ENCODE data around the gene CNPY1.

The CNPY1 gene

GRCh38 chr7:155464948-155465739 is 81.2 kb downstream of the CNPY1 start:
- no peak for DNase-seq

DNA sequence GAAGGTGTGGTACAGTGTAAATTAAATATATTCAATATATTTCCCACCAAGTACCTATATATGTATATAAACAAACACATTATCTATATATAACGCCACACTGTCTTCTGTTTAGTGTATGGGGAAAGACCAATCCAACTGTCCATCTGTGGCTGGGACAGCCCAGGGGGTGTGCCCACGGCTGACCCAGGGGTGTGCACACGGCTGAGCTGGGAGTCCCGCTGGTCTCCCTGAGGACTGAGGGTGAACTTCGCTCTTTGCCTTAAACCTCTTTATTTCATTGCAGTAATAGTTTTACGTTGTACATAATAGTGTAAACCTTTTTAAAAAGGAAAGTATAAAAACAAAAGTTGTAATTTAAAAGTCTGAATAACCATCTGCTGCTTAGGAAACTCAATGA is 82.2 kb downstream of the CNPY1 start:
- DNase-seq: no peak

DNA sequence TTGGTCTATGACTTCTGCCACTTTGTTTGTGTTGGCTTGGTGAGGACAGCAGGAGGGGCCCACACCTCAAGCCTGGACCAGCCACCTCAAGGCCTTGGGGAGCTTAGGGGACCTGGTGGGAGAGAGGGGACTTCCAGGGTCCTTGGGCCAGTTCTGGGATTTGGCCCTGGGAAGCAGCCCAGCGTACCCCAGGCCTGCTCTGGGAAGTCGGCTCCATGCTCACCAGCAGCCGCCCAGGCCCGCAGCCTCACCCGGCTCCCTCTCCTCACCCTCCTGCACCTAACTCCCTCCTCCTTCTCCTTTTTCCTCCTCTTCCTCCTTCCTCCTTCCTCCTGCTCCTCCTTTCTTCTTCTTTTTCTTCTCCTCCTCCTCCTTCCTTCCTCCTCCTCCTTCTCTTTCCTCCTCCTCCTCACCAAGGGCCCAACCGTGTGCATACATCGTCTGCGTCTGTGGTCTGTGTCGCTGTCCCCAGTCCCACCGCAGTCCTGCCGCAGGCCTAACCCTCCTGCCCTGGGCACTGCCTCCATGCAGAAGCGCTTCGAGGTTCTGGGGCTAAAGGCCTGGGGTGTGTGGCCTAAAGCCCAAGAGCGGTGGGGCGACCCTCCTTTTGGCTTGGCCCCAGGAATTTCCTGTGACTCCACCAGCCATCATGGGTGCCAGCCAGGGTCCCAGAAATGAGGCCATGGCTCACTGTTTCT is 83.1 kb downstream of the CNPY1 start:
- DNase-seq: no peak

DNA sequence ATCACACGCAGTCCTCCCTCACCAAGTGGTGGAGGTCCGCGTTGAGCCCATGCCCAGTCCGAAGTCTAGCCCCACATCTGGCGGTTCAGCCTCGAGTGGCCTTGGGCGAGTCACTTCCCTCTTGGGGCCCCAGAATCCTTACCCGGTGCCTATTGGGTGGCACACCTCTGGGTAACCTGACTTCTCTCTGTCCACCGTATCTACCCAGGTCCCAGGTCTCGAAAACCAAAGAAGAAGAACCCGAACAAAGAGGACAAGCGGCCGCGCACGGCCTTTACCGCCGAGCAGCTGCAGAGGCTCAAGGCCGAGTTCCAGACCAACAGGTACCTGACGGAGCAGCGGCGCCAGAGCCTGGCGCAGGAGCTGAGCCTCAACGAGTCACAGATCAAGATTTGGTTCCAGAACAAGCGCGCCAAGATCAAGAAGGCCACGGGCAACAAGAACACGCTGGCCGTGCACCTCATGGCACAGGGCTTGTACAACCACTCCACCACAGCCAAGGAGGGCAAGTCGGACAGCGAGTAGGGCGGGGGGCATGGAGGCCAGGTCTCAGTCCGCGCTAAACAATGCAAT is 84.1 kb downstream of the CNPY1 start:
- no peak for DNase-seq

- DNase-seq: no peak
Observed at GRCh38 chr7:155461631-155462030, 84.7 kb downstream of the CNPY1 start.

DNA sequence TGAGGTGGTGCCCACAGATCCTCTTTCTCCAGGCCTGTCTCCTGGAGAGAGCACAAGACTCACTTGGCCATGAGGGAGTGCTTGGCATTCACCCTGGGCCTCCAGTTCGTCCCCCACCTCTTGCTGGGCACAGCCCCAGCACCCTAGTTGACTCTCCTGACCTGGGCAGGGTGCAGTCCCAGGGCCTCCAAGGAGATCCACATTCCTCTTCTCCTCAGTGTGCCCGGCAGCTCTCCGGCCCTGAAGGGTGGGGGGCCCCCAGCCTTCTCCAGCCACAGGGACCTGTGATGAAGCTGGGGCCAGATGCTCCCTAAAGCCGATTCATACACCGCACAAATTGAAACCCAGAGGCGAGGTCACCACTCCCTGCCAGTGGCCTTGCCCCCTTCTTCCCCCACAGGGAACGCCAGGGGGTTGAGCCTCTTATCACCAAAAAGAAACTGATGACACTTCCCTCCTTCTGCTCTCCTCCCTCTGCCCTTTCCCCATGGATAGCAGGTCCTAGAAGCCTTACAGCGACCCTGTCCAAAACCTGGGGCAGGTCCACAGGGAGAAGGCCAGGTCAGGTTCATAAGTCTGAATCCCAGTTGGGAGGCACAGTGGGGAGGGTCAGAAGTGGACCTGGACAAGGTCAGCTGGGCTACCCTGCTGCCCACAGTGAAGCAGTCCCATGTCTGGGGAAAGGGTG is 85.3 kb downstream of the CNPY1 start:
- DNase-seq: no peak

DNA sequence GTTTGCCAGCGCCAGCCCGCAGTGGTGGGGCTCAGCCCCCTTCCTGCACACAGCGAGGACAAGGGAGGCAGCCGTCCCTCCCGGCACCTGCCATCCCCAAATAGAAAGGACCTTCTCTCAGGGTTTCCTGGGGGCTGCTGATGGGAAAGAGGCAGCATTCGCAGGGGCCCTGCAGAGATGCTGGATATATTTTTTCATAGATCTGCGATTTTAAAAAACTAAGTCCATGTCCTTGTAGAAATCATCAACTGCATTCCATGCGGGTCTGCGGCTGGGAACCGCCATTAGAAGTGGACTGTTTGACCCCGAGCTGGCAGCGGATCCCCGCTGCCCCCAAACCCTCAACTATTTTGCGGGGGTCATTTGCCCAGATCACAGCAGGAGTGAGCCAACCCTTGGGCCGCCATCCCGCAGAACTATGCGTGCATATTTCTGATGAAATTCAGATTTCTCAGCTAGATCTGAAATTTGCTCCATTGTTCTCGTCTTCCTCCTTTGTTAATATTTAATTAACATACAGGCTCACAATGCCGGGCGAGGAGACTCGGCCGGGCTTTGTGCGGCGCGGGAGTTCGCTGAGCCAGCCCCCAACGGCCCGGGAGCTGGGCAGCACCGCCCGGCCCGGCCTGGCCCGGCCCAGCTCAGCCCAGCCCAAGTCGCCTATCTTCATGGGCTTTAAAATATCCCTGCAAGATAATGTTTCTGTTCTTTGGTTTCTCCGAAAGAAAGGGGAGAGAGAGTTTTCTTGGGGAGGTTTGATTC is 86.5 kb downstream of the CNPY1 start:
- peak; percentile 39 for DNase-seq

DNA sequence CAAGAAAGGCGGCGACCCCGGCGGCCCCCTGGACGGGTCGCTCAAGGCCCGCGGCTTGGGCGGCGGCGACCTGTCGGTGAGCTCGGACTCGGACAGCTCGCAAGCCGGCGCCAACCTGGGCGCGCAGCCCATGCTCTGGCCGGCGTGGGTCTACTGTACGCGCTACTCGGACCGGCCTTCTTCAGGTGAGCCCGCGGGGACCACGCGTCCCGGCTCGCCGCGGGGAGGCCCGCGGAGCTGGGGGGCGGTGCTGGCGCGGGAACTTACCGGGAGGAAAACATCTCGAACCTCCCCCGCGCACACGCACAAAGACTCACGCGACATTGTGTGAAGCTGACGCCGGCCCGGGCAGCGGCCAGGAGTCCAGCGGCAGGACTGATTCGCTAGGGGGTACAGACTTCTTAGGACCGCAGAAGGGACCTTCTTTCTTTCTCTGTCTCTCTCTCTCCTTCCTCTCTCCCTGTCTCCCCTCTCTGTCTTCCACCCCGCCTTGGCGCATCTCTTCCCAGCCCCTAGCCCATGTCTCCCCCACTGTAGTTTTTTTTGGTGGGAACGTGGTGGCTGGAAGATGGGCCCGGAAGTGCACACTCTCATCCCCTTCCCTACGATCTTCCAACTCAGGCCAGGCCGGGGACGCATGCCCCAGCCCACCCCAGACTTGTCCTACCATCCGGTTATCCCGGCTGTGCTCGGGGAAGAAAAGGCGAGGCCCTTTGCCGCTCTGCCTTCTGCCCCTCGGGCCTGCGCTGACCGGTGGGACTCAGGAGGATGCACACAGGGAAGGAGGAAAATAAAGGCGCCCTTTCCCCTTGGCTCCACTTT is 87.3 kb downstream of the CNPY1 start:
- peak; percentile 24 for DNase-seq

DNA sequence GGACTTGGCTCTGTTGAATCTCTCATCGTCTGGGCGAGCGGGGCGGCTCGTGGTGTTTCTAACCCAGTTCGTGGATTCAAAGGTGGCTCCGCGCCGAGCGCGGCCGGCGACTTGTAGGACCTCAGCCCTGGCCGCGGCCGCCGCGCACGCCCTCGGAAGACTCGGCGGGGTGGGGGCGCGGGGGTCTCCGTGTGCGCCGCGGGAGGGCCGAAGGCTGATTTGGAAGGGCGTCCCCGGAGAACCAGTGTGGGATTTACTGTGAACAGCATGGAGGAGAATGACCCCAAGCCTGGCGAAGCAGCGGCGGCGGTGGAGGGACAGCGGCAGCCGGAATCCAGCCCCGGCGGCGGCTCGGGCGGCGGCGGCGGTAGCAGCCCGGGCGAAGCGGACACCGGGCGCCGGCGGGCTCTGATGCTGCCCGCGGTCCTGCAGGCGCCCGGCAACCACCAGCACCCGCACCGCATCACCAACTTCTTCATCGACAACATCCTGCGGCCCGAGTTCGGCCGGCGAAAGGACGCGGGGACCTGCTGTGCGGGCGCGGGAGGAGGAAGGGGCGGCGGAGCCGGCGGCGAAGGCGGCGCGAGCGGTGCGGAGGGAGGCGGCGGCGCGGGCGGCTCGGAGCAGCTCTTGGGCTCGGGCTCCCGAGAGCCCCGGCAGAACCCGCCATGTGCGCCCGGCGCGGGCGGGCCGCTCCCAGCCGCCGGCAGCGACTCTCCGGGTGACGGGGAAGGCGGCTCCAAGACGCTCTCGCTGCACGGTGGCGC is 88.1 kb downstream of the CNPY1 start, which contains the start of gene EN2:
Gene EN2 (plus strand): TSS at position 19 of the 767 bp plus-strand sequence. CDS start 249 bp downstream, at position 268.
- peak; percentile 24 for DNase-seq

DNA sequence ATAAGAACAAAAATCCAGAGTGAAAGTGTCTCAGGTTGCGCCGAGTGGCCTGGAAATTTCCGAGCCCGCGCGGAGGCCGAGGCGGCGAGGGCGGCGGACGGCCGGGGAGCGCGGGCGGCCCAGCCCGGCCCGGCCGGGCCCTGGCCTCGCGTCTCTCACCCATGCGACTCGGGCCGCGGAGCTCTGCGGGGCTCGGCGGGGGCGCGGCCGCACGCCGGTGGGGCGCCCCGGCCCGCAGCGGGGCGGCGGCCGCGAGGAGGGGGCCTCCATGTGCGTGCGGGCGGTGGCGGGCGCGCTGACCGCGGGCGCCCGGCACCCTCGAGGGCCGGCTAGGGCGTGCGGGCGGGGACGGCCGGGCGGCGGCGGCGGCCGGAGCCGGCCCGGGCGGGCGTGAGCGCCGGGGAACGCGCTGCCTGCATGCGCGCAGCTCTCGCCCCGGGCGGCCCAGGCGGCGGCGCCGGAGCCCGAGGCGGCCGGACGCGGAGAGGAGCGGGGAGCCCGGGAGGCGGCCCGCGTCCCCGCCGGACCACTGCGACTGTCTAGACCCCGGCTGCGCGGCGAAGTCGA is 88.7 kb downstream of the CNPY1 start:
- no peak for DNase-seq

GRCh38 chr7:155456738-155457543 is 89.4 kb downstream of the CNPY1 start:
- DNase-seq: peak; percentile 42

DNA sequence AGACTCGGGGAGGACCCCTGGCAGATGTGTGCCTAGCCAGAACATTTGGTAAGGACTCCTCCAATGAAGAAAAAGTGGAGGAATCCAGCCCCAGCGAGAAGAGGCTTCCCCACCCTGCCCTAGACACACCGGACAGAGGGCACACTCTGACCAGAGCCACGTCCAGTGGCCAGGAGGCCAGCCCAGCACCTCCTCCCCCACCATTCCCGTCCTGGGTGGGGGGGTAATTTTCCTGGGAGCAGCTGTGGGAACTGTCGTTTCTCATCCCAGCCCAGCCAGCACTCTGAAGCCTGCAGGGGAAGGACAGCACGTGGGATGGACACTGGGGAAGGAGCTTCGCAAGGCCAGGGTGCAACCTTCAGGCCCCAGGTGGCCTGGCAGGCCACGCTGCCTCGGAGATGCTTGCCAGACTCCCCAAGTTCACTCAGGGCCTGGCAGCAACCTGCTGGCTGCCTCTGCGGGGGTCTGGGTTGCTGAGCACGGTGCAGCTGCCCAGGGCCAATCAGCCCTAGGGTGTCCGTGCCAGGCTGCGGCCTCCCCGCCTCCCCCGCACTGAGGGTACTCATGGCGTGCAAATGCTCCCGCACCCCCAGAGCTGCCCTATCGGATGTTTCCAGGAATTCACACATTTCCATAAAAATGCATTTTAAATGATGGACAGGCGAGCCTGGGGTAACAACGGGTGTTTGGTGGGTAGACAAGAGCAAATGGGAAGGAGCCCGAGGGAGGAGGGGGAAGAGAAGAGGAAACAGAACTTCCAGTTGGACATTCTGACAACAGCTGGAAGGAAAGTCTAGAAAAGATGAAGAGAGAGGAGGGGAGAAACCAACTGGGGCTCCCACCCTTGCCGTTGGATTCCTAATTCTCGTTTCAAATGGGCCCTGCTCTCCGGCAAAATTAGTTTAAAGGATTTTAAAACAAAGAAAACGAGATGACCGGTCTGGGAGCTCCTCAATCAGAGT is 90.3 kb downstream of the CNPY1 start:
- peak; percentile 30 for DNase-seq

DNA sequence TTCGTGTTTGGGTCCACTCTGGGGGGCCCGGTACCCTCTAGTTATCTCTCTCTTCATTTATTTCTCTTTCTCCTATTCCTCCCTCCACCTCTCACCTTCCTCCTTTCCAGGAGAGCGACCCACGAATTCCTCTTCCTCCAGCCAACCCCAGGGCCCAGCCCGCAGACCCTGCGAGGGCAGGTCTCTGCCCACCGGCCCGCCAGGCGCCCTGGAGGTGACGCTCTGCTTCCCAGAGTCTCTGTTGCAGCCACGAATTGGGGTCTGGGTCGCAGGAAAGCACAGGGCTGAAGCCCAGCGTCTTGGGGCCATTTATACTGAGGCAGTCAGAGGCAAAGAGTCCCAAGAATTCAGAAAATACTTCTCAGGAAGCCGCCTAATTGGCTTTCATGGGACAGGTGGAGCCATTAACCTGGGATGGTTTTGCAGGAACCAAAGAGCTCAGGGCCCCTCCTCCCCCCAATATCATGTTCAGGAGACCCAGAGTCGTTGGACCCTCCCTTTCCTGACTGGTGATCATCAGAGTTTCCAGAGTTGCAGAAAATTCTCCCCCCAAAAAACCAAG is 91.1 kb downstream of the CNPY1 start:
- DNase-seq: peak; percentile 8

GRCh38 chr7:155454183-155455112 is 91.9 kb downstream of the CNPY1 start:
- no peak for DNase-seq

DNA sequence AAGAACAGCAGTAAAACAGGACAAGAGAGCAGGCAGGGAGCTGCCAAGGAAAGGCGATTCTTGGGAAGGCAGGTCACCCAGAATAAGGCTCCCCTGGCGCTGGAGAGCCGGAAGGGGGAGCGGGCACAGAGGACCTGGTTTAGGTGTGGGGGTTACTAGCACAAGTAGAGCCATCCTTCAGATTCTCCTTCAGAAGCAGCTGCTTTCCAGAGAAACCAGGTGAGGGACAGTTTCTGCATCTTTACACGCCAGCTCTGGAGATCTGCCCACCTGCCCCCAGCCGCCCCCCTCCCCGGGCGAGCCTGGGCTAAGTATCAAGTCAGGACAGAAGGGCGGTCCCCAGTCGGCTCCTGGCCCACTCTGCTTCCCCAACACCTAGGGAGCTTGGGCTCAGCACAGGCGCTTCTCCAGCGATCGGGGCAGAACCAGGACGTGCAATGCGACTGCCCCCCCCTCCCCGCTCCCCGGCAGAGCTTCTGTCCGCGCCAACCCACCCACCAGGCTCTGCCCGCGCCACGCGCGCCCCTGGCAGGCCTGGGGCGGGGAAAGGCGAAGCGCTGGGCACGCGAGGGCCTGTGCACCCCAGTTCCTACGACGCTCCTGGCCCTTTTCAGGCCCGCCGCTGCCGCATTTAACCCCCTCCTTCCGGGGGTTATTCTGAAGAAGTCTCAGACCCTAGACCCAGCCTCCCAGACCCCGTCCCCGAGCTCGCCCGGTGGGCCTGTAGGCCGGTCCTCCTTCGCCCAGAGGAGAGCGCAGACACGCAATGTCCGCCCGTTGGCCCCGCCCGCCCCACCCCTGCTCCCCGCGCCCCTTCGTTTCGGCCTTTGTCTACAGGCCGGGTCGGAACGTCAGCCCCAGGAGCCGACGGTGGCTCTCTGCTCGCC is 92.8 kb downstream of the CNPY1 start:
- DNase-seq: no peak

All from 8988T (cell line).